HFFc6 (cell line): ENCODE data around the gene GBP2. TPM values are rescaled to one million over a fixed set of nuclear protein-coding genes. Genes with fewer than 3 reads are reported as not detected.
A peak's percentile ranks its signal among the peaks of the same experiment; 100 is the strongest.

ENCODE experiments used
- DNase-seq: peaks from one replicate; pipeline ENCODE4 v3.0.0-alpha.2; 2018
- H3K27ac Mint-ChIP-seq: 2 replicates; pipeline ENCODE4 v1.8.0; 2020; ENCODE audit warnings: mild to moderate bottlenecking, mixed read lengths
- H3K27me3 Mint-ChIP-seq: 2 replicates; pipeline ENCODE4 v1.8.0; 2021; ENCODE audit warnings: mild to moderate bottlenecking, moderate library complexity, mixed read lengths; ENCODE audit not compliant: insufficient read depth
- H3K36me3 Mint-ChIP-seq: 2 replicates; pipeline ENCODE4 v1.8.0; 2021; ENCODE audit warnings: low read depth, mixed read lengths
- H3K4me1 Mint-ChIP-seq: 2 replicates; pipeline ENCODE4 v1.8.0; 2020; ENCODE audit warnings: low read depth, mixed read lengths
- H3K4me3 Mint-ChIP-seq: 2 replicates; pipeline ENCODE4 v1.8.0; 2020; ENCODE audit warnings: mild to moderate bottlenecking, moderate library complexity, mixed read lengths
- H3K9me3 Mint-ChIP-seq: 2 replicates; pipeline ENCODE4 v1.8.0; 2020; ENCODE audit warnings: mild to moderate bottlenecking, mixed read lengths
- total RNA-seq, 6 experiments: library from RNA; stranded (reverse); fragmentation: NEBNext Ultra II Directional; extraction: Animal tissue kit (Norgen Biotek cat#: 25700); gene quantifications; 2 replicates in 1 of 6; 3 replicates in 5 of 6; pipeline ENCODE4 v1.2.3, GENCODE V29; 2021
- TF ChIP-seq, protein P1 (sequence below): fragments of 200-600 bp; sonication (generic); IDR thresholded peaks from 2 replicates; pipeline ENCODE4 v1.5.0; 2021; ENCODE audit warnings: antibody characterized with exemption, mild to moderate bottlenecking

The GBP2 gene
- total RNA-seq, 6 experiments from 2014 or later: 0.40 to 0.85 (median 0.52) TPM

DNA sequence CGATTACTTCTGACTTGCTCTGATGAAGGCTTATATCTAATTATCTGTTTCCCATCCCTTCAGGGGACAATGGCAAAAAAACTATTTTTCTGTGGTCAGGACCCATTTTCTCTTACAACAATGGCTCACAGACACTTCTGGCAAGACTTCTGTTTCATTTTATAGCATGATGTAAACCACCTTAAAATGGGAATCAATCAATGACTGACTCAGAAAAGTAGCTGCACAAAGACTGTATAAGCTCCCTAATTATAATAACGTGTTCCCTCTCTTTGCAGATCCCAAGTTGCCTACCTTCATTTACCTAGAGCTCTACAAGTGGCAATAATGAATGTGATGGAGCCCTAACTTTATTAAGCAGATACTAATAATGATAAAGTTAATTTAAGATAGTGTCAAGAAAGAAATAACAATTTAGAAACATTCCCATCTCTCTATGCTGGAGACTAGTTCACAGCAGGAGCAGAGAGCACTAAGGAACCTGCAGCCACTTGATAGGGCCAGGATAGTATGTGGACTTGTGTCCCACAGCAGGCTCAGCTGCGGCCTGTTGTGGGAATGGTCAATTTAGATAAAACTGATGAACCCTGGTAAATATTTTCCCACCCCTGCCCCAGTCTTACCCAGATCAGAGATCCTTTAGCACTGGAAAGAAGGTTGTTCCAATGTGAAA is 538 bp downstream of the GBP2 start:
- H3K27me3 Mint-ChIP-seq: peaks cover 5% of the 10 kb centered on the region
- TF ChIP-seq, protein P1, sequence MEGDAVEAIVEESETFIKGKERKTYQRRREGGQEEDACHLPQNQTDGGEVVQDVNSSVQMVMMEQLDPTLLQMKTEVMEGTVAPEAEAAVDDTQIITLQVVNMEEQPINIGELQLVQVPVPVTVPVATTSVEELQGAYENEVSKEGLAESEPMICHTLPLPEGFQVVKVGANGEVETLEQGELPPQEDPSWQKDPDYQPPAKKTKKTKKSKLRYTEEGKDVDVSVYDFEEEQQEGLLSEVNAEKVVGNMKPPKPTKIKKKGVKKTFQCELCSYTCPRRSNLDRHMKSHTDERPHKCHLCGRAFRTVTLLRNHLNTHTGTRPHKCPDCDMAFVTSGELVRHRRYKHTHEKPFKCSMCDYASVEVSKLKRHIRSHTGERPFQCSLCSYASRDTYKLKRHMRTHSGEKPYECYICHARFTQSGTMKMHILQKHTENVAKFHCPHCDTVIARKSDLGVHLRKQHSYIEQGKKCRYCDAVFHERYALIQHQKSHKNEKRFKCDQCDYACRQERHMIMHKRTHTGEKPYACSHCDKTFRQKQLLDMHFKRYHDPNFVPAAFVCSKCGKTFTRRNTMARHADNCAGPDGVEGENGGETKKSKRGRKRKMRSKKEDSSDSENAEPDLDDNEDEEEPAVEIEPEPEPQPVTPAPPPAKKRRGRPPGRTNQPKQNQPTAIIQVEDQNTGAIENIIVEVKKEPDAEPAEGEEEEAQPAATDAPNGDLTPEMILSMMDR: no peak
- peak overlapping the region; percentile 67; the same call in 1 of the 2 replicates for H3K4me3 Mint-ChIP-seq
- H3K36me3 Mint-ChIP-seq: no peaks in the 10 kb centered on the region
- no peak for DNase-seq
- H3K4me1 Mint-ChIP-seq: peaks cover 25% of the 10 kb centered on the region
- H3K27ac Mint-ChIP-seq: no peak overlapping the region
- no peaks in the 10 kb centered on the region for H3K9me3 Mint-ChIP-seq

DNA sequence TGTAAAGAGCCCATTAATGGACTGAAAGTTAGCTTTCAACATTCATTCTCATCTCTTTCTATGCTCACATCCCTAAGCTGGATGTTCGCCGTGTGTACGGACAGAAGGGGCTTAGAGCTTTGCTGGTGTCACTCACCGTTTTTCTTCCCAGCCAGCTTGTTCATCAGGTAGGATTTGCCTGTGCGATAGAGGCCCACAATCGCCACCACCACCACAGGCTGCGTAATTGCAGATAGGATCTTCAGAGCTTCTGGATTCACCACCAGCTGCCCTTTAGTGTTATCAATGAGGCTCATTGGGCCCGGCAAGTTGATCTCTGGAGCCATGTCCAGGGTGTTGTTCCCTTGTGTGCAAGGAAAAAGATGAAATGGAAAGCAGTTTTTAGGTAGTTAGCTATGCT is 4.3 kb downstream of the GBP2 start:
- Mint-ChIP-seq H3K27me3 (peaks cover 3% of the 10 kb centered on the region), H3K27ac (no peak overlapping the region), H3K4me1 (peaks cover 16% of the 10 kb centered on the region), H3K4me3 (no peak overlapping the region), H3K36me3 (no peaks in the 10 kb centered on the region), H3K9me3 (no peaks in the 10 kb centered on the region)
- TF ChIP-seq, protein P1: no peak
- DNase-seq: no peak

DNA sequence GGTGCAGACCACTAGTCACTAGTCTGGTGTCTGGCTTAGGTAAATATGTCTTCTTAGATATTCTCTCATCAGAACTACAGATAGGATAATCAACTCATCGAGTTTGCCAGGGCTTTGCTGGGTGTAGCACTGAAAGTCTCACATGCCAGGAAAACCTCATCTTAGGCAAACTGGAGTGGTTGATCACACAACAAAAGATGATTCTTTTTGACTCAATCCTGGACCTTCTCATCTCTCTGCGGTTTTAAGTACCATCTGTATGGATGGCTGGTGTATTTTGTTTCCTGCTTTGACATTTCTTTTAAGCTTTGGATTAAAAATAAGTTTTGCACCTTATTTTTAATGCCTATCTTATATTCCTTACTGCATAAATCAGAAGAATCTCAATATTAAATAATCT is 11.3 kb downstream of the GBP2 start:
- Mint-ChIP-seq H3K27ac (no peak overlapping the region), H3K27me3 (peaks cover 5% of the 10 kb centered on the region), H3K9me3 (no peaks in the 10 kb centered on the region), H3K4me3 (no peak overlapping the region), H3K36me3 (no peaks in the 10 kb centered on the region), H3K4me1 (no peaks in the 10 kb centered on the region)
- TF ChIP-seq, protein P1: no peak
- no peak for DNase-seq

DNA sequence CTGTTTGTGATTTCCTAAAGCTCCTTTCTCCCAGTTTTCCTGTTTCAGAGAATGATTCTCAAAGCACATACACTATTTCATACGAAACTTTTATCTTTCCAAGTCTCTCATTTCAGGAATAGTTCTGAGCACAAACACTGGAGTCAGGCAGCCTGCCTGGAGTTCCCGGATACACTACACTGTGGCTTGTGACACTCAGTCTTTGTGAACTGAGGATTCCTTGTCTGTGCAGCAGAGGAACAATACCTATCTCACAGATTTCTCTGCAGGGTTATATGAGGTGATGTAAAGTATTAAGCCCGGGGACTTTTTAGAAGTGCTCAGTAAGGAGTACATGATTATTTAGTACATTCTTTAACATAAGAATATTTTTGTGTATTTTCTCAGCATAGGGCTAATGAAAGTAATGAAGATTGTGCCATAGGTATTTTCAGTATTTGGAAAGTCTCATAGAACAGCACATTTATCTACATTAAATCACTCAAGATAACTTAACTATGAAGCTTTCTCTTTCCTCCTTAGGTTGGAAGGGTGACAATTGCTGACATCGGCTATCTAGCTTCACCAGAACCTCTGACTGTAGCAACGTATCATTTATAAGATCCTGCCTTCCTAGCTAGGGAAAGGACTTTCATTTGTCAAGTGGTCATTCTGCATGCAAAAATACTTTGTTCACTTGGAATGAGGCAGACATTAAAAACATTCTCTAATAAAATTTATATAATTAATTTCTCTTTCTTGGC is 12.9 kb downstream of the GBP2 start:
- DNase-seq: no peak
- H3K36me3 Mint-ChIP-seq: no peaks in the 10 kb centered on the region
- H3K27me3 Mint-ChIP-seq: peaks cover 5% of the 10 kb centered on the region
- H3K4me3 Mint-ChIP-seq: no peak overlapping the region
- no peaks in the 10 kb centered on the region for H3K4me1 Mint-ChIP-seq
- no peak overlapping the region for H3K27ac Mint-ChIP-seq
- TF ChIP-seq, protein P1: no peak
- H3K9me3 Mint-ChIP-seq: no peaks in the 10 kb centered on the region

DNA sequence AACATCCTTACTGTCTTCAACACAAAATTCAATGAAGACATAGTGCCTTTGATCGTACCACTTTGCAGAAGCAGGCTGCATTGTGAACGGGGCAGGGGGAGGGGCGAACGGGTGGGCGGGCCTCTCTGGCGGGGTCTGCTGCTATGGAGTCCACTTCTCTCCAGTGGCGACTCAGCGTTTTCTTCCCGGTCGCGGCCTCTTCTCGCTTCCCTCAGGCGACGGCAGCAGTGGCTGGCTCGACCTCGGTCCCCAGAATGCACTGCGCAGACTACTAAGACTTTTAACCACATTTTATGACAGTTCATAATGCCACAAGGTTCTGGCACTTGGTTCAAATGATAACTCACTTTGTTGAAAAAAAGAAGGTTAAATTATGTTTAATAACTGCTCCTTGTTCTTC is 21.2 kb downstream of the GBP2 start:
- TF ChIP-seq, protein P1: no peak
- no peaks in the 10 kb centered on the region for H3K4me1 Mint-ChIP-seq
- DNase-seq: no peak
- no peaks in the 10 kb centered on the region for H3K27me3 Mint-ChIP-seq
- H3K9me3 Mint-ChIP-seq: no peaks in the 10 kb centered on the region
- no peaks in the 10 kb centered on the region for H3K36me3 Mint-ChIP-seq
- no peak overlapping the region for H3K27ac Mint-ChIP-seq
- H3K4me3 Mint-ChIP-seq: no peak overlapping the region
